BE2C (cell line): ENCODE data around the gene PELO.

Source experiments
- DNase-seq: peaks from one replicate; pipeline ENCODE4 v3.0.0-alpha.2; 2020
- H3K27me3 ChIP-seq: fragments of 250-450 bp; sonication (Bioruptor Pico); 2 replicates; pipeline ENCODE4 v1.5.1; 2020; ENCODE audit warnings: mild to moderate bottlenecking
- H3K36me3 ChIP-seq: fragments of 250-450 bp; sonication (Bioruptor Pico); 2 replicates; pipeline ENCODE4 v1.5.1; 2020; ENCODE audit warnings: mild to moderate bottlenecking
- H3K4me1 ChIP-seq: fragments of 250-450 bp; sonication (Bioruptor Pico); 2 replicates; pipeline ENCODE4 v1.5.1; 2020
- H3K4me3 ChIP-seq: 2 replicates; pipeline ENCODE4 v1.5.1; 2011; ENCODE audit warnings: low read depth, low read length
- H3K9me3 ChIP-seq: fragments of 250-450 bp; sonication (Bioruptor Pico); 2 replicates; pipeline ENCODE4 v1.5.1; 2020
- TF ChIP-seq, protein P1 (sequence below): IDR thresholded peaks from 2 replicates; pipeline ENCODE4 v1.5.1; 2012; ENCODE audit warnings: mild to moderate bottlenecking, low read depth, low read length

Gene PELO

DNA sequence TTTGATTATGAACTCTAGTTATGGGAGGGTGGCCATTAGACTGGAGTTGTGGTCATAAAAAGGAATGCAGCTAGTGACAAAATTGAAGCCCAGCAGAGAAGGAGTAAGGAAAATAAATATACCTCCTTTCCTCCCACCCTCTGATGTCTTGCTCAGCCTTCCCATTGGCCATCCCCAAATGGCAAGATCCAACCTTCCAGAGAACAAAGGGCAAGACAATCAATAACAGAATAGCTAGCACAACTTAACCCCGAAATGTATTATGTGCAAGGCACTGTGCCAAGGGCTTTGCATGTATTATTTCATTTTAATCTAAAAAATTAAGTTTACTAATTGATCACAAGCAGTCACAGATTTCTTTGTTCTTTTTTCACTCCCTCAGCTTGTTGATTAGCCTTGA, 3.6 kb downstream of the PELO start:
- H3K36me3 ChIP-seq: no peaks in the 10 kb centered on the region; the same call in 1 of the 2 replicates
- DNase-seq: no peak
- no peaks in the 10 kb centered on the region for H3K27me3 ChIP-seq
- no peak overlapping the region; the same call in 1 of the 2 replicates for H3K4me3 ChIP-seq
- H3K9me3 ChIP-seq: no peaks in the 10 kb centered on the region
- TF ChIP-seq, protein P1, sequence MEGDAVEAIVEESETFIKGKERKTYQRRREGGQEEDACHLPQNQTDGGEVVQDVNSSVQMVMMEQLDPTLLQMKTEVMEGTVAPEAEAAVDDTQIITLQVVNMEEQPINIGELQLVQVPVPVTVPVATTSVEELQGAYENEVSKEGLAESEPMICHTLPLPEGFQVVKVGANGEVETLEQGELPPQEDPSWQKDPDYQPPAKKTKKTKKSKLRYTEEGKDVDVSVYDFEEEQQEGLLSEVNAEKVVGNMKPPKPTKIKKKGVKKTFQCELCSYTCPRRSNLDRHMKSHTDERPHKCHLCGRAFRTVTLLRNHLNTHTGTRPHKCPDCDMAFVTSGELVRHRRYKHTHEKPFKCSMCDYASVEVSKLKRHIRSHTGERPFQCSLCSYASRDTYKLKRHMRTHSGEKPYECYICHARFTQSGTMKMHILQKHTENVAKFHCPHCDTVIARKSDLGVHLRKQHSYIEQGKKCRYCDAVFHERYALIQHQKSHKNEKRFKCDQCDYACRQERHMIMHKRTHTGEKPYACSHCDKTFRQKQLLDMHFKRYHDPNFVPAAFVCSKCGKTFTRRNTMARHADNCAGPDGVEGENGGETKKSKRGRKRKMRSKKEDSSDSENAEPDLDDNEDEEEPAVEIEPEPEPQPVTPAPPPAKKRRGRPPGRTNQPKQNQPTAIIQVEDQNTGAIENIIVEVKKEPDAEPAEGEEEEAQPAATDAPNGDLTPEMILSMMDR: no peak
- H3K4me1 ChIP-seq: peaks cover 17% of the 10 kb centered on the region; the same call in 1 of the 2 replicates

DNA sequence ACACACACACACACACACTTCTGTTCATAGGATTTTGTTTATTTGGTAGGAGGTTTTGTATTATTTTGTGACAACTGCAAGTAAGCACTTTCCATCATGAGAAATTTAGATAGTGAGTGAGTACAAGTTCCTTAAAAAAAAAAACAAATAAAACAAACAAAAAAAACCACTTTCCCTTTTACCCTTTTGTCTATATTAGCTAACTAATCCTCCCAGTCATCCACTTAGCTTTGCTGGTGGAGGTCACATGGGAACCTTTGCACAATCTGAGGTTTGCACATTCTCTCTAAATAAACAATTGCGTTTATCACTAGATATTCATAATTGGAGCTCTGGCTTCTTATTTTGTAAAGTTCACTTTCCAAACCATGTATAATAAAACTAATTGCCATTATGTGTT, 6.8 kb downstream of the PELO start:
- Histone ChIP-seq H3K36me3 (no peaks in the 10 kb centered on the region; the same call in 1 of the 2 replicates), H3K4me1 (peaks cover 17% of the 10 kb centered on the region; the same call in 1 of the 2 replicates), H3K27me3 (no peaks in the 10 kb centered on the region), H3K9me3 (no peaks in the 10 kb centered on the region), H3K4me3 (no peak overlapping the region)
- TF ChIP-seq, protein P1: no peak
- no peak for DNase-seq

DNA sequence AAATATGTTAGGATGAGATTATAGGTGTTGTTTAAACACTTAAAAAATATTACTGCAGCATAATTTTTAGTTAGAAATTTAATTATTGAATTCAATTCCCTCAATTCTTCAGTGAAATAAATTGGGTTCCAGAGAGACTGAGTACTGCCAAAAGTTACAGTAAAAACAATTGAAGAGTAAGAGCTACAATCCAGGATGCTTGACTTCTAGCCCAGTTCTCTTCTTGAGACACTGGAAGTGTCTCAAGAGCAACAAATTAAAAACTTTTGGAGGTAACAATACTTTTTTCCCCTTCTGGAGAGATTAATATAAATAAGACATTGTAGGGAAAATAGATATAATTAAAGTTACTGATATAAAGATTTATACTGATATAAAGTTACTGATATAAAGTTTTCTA, 8.3 kb downstream of the PELO start:
- H3K36me3 ChIP-seq: peaks cover 4% of the 10 kb centered on the region
- TF ChIP-seq, protein P1: no peak
- H3K4me3 ChIP-seq: no peak overlapping the region
- H3K4me1 ChIP-seq: peaks cover 10% of the 10 kb centered on the region; the same call in 1 of the 2 replicates
- no peak for DNase-seq
- no peaks in the 10 kb centered on the region for H3K9me3 ChIP-seq
- no peaks in the 10 kb centered on the region for H3K27me3 ChIP-seq

DNA sequence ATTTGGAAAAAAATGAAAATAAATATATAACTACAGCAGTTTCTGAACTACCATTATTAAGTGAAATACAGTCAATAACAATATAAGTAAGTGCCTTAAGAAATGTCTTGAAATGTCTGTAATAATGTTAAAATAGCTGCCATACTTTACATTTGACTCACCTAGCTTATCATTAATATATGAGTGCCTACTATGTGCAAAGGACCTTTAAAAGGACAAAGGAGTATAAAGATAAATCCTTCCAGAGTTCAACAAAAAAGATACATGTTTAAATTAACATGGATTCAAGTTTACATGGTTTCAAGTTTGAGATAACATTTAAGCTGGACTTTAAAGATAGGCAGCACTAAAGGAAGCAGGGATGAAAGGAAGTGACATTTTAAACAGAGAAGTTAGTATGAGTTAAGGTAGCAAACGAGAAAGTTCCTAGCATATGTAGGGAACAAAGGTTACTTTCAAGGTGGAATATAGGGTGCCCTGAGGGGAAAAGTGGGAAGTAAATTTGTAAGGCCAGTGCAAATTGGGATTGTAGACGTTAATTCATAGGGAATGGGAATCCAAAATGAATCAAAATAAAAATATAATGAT, 8.9 kb downstream of the PELO start:
- H3K4me1 ChIP-seq: peaks cover 10% of the 10 kb centered on the region; the same call in 1 of the 2 replicates
- DNase-seq: no peak
- H3K4me3 ChIP-seq: no peak overlapping the region
- H3K36me3 ChIP-seq: peaks cover 10% of the 10 kb centered on the region
- no peaks in the 10 kb centered on the region for H3K27me3 ChIP-seq
- no peaks in the 10 kb centered on the region for H3K9me3 ChIP-seq
- TF ChIP-seq, protein P1: no peak

DNA sequence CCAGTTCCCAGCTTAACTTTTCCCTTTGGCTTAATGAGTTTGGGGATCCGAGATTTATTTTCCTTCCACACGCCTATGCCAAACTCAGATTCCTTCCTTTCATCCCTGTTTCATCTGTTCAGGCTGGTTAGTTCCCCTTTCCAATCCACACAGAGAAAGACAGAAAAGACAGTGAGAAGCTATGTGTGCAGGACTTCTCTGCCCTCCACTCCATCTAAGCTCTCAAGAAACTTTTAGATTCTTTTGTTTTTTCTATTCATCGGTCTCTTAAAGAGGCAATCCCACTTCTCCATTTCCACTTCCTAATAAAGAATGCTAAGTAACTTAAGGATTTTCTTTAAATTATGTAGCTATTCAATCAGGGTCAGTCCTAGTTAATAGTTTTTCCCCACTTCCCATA, 11.2 kb downstream of the PELO start:
- Histone ChIP-seq H3K27me3 (no peaks in the 10 kb centered on the region), H3K36me3 (peaks cover 21% of the 10 kb centered on the region), H3K4me3 (peak overlapping the region; percentile 76), H3K4me1 (no peaks in the 10 kb centered on the region), H3K9me3 (no peaks in the 10 kb centered on the region)
- no peak for DNase-seq
- TF ChIP-seq, protein P1: no peak

DNA sequence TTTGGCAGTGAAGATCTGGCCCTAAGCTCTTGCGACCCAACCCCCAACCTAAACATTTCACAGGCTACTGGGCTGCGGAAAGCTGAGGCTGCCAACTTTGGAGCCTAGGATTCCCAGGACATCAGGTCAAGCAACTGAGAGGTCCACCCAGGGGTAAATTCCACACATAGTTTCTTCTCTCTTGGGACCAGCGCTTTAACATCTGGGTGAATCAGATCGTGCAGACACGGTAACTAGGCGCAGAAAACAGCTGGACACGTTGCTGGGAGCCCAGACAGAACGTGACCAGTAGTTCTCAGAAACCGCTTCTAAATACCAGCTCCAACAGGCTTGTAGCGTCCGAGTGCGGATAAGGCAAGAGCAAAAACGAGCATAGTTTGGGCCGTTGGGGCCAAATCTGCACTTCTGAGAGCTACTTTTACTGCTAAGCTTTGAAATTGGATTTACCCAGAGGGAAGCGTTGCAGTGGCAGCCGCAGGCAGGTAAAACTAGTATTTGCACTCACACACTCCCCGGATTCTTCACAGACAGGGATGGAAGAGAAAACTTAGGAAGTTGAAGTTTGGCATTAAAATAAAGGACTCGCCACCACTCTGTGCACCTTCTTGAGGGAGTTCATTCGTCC, 11.8 kb downstream of the PELO start:
- no peaks in the 10 kb centered on the region for H3K9me3 ChIP-seq
- H3K4me3 ChIP-seq: peak overlapping the region; percentile 76
- peak; percentile 36 for DNase-seq
- peaks cover 24% of the 10 kb centered on the region for H3K36me3 ChIP-seq
- no peaks in the 10 kb centered on the region for H3K4me1 ChIP-seq
- TF ChIP-seq, protein P1: no peak
- no peaks in the 10 kb centered on the region for H3K27me3 ChIP-seq
